ENCODE data around the gene MKNK1.

DNA sequence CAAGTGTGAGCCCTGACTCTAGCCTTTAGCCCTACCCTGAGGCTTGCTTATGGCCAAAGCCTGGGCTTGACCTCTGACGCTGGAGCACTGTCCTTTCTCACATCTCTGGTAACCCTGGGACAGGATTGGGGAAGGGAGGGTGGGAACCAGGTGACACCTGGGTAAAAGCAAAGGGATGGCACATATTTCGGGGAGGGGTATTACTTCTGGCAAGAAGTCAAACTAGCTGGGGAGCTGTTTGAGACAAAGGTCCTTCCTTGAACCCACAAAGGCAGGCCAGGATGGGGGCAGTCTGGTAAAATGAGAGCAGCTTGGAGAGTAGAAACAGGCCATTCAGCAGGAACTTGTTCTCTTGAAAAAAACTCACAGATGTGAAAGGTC lies 10.5 kb upstream of the MKNK1 start:
- TF ChIP-seq ZBTB17 (tag by site-specific recombination; IDR thresholded peaks at IDR 0.05) = no peak
- TF ChIP-seq CTCF (tag by site-specific recombination; IDR thresholded peaks at IDR 0.05) = no peak
- no peak for TF ChIP-seq ZNF664 (tag by site-specific recombination; IDR thresholded peaks at IDR 0.05)
- TF ChIP-seq ZBTB1 (tag by site-specific recombination; IDR thresholded peaks at IDR 0.05) = no peak
- TF ChIP-seq ZNF140 (tag by site-specific recombination; IDR thresholded peaks at IDR 0.05) = no peak
- no peak for TF ChIP-seq TCF7L2 (IDR thresholded peaks at IDR 0.05; ENCODE audit: borderline replicate concordance, low read depth, low read length)
- TF ChIP-seq ZEB2 (tag by site-specific recombination; IDR thresholded peaks at IDR 0.05) = no peak
- TF ChIP-seq ZNF473 (tag by site-specific recombination; IDR thresholded peaks at IDR 0.05) = no peak
- no peak for TF ChIP-seq ZNF138 (tag by site-specific recombination; IDR thresholded peaks at IDR 0.05; ENCODE audit: borderline replicate concordance)

Measured in HEK293 (cell line).